CD4-positive, alpha-beta T cell treated with Interferon alpha-2 for 1 hour (primary cell): Measurements from ENCODE around the gene ADM5.
"Not testable (repeated sequence)": the region's sequence is repeated elsewhere in the genome, so short reads cannot be mapped to it uniquely, and the experiment has no call there.

ENCODE experiments used
- DNase-seq, 2 donors: peaks; one replicate each; pipeline ENCODE4 v3.0.0-alpha.2; 2020 to 2022

Gene ADM5

GRCh38 chr19:49704888-49705642, 15.7 kb downstream of the ADM5 start:
- no peak for DNase-seq

- DNase-seq, result no peak
These were observed 16.5 kb downstream of the ADM5 start for GRCh38 chr19:49705919-49706318.

GRCh38 chr19:49710372-49710951, 21.1 kb downstream of the ADM5 start:
- no peak for DNase-seq

- DNase-seq, result no peak
These were observed 23.0 kb downstream of the ADM5 start for GRCh38 chr19:49712397-49712859.

- no peak for DNase-seq
These were observed 23.9 kb downstream of the ADM5 start for GRCh38 chr19:49713236-49713845.

- no peak for DNase-seq
These were observed 26.8 kb downstream of the ADM5 start for GRCh38 chr19:49716154-49716553.

GRCh38 chr19:49718511-49718910, 29.1 kb downstream of the ADM5 start:
- no peak for DNase-seq

GRCh38 chr19:49718991-49719390, 29.6 kb downstream of the ADM5 start:
- no peak for DNase-seq

- DNase-seq, result not testable (repeated sequence)
These were observed 30.0 kb downstream of the ADM5 start for GRCh38 chr19:49719420-49719819.

GRCh38 chr19:49727217-49728030, 38.0 kb downstream of the ADM5 start:
- DNase-seq, result no peak

- no peak for DNase-seq
These were observed 40.8 kb downstream of the ADM5 start for GRCh38 chr19:49730166-49730565.

GRCh38 chr19:49738268-49738667, 48.9 kb downstream of the ADM5 start:
- no peak for DNase-seq

- no peak for DNase-seq
These were observed 49.7 kb downstream of the ADM5 start for GRCh38 chr19:49739098-49739497.

GRCh38 chr19:49739933-49740332, 50.5 kb downstream of the ADM5 start:
- DNase-seq, result no peak
